ENCODE measurements around the gene SLC15A4.

The SLC15A4 gene

GRCh38 chr12:128786741-128787391 lies 36.9 kb downstream of the SLC15A4 start:
- no peak overlapping the region for H3K27ac ChIP-seq (ENCODE audit: low read depth in 2 of 2, low read length in 2 of 2)
- H3K4me1 ChIP-seq (ENCODE audit: control insufficient read depth in 2 of 2, insufficient read depth in 2 of 2, low read length in 2 of 2): no peaks in the 10 kb centered on the region
- H3K9me3 ChIP-seq (ENCODE audit: control insufficient read depth in 2 of 2, low read length in 2 of 2): no peaks in the 10 kb centered on the region
- no peaks in the 10 kb centered on the region for H3K27me3 ChIP-seq (ENCODE audit: control insufficient read depth in 2 of 2, insufficient read depth in 2 of 2, low read length in 2 of 2)
- H3K4me3 ChIP-seq (ENCODE audit: low read length in 2 of 2): no peak overlapping the region
- peaks cover 4 to 6% of the 10 kb centered on the region in 2 donors for H3K36me3 ChIP-seq (ENCODE audit: control insufficient read depth in 2 of 2, insufficient read depth in 2 of 2, low read length in 2 of 2)
- no peak overlapping the region for H3K9ac ChIP-seq (ENCODE audit: low read depth in 1 of 2, low read length in 2 of 2)

GRCh38 chr12:128784030-128784760 lies 39.6 kb downstream of the SLC15A4 start:
- no peak overlapping the region for H3K27ac ChIP-seq (ENCODE audit: low read depth in 2 of 2, low read length in 2 of 2)
- no peak overlapping the region for H3K9ac ChIP-seq (ENCODE audit: low read depth in 1 of 2, low read length in 2 of 2)
- H3K4me1 ChIP-seq (ENCODE audit: control insufficient read depth in 2 of 2, insufficient read depth in 2 of 2, low read length in 2 of 2): no peaks in the 10 kb centered on the region
- H3K36me3 ChIP-seq (ENCODE audit: control insufficient read depth in 2 of 2, insufficient read depth in 2 of 2, low read length in 2 of 2): no peaks in the 10 kb centered on the region
- H3K9me3 ChIP-seq (ENCODE audit: control insufficient read depth in 2 of 2, low read length in 2 of 2): no peaks in the 10 kb centered on the region
- no peaks in the 10 kb centered on the region for H3K27me3 ChIP-seq (ENCODE audit: control insufficient read depth in 2 of 2, insufficient read depth in 2 of 2, low read length in 2 of 2)
- no peak overlapping the region for H3K4me3 ChIP-seq (ENCODE audit: low read length in 2 of 2)

DNA sequence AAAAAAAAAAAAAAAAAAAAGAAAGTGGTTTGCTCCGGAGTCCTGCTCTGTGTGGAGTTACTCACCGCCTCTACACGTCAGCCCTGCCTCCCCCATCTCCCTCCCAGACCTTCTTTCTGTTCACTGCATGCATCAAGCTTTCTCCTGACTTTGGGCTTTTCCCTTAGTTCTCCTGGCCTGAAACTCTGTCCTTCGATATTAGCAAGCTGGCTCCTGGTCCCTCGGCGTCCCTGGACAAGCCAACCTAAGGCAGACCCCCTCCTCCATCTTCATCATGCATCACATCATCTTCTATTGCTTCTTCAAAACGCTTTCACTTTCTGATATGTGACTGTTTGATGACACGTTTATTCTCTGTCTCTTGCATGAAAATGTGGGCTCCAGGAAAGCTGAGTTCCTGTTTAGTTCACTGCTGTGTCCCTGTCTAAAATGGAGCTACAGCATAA lies 40.6 kb downstream of the SLC15A4 start:
- Histone ChIP-seq H3K36me3 (ENCODE audit: control insufficient read depth in 2 of 2, insufficient read depth in 2 of 2, low read length in 2 of 2) (no peaks in the 10 kb centered on the region), H3K4me3 (ENCODE audit: low read length in 2 of 2) (no peak overlapping the region), H3K9me3 (ENCODE audit: control insufficient read depth in 2 of 2, low read length in 2 of 2) (no peaks in the 10 kb centered on the region), H3K27me3 (ENCODE audit: control insufficient read depth in 2 of 2, insufficient read depth in 2 of 2, low read length in 2 of 2) (no peaks in the 10 kb centered on the region), H3K9ac (ENCODE audit: low read depth in 1 of 2, low read length in 2 of 2) (no peak overlapping the region), H3K4me1 (ENCODE audit: control insufficient read depth in 2 of 2, insufficient read depth in 2 of 2, low read length in 2 of 2) (no peaks in the 10 kb centered on the region), H3K27ac (ENCODE audit: low read depth in 2 of 2, low read length in 2 of 2) (no peak overlapping the region)

DNA sequence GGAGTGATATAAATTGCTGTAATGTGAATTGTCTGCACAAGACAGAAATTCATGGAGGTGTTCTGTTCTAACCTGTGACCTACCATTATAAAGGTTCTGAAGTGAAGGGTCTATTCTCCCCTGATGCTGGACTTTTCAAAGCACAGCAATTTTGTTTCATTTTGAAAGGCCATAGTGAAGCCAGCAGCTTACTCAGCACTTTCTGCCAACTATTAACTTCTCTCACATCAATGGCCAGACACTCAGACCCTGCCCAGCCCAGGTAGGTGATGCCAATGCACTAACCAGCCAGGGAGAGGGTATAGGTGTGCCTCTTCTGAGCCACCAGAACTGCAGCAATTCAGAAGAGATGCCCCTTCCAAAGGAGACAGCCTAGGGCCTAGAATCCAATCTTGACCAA lies 43.9 kb downstream of the SLC15A4 start:
- no peaks in the 10 kb centered on the region for H3K27me3 ChIP-seq (ENCODE audit: control insufficient read depth in 2 of 2, insufficient read depth in 2 of 2, low read length in 2 of 2)
- H3K36me3 ChIP-seq (ENCODE audit: control insufficient read depth in 2 of 2, insufficient read depth in 2 of 2, low read length in 2 of 2): no peaks in the 10 kb centered on the region
- no peaks in the 10 kb centered on the region for H3K4me1 ChIP-seq (ENCODE audit: control insufficient read depth in 2 of 2, insufficient read depth in 2 of 2, low read length in 2 of 2)
- no peaks in the 10 kb centered on the region for H3K9me3 ChIP-seq (ENCODE audit: control insufficient read depth in 2 of 2, low read length in 2 of 2)
- no peak overlapping the region for H3K4me3 ChIP-seq (ENCODE audit: low read length in 2 of 2)
- no peak overlapping the region for H3K27ac ChIP-seq (ENCODE audit: low read depth in 2 of 2, low read length in 2 of 2)
- H3K9ac ChIP-seq (ENCODE audit: low read depth in 1 of 2, low read length in 2 of 2): no peak overlapping the region

GRCh38 chr12:128772249-128772648 lies 51.5 kb downstream of the SLC15A4 start:
- Histone ChIP-seq H3K36me3 (ENCODE audit: control insufficient read depth in 2 of 2, insufficient read depth in 2 of 2, low read length in 2 of 2) (no peaks in the 10 kb centered on the region), H3K9ac (ENCODE audit: low read depth in 1 of 2, low read length in 2 of 2) (no peak overlapping the region), H3K4me1 (ENCODE audit: control insufficient read depth in 2 of 2, insufficient read depth in 2 of 2, low read length in 2 of 2) (no peaks in the 10 kb centered on the region), H3K27ac (ENCODE audit: low read depth in 2 of 2, low read length in 2 of 2) (no peak overlapping the region), H3K27me3 (ENCODE audit: control insufficient read depth in 2 of 2, insufficient read depth in 2 of 2, low read length in 2 of 2) (no peaks in the 10 kb centered on the region), H3K9me3 (ENCODE audit: control insufficient read depth in 2 of 2, low read length in 2 of 2) (no peaks in the 10 kb centered on the region), H3K4me3 (ENCODE audit: low read length in 2 of 2) (no peak overlapping the region)

DNA sequence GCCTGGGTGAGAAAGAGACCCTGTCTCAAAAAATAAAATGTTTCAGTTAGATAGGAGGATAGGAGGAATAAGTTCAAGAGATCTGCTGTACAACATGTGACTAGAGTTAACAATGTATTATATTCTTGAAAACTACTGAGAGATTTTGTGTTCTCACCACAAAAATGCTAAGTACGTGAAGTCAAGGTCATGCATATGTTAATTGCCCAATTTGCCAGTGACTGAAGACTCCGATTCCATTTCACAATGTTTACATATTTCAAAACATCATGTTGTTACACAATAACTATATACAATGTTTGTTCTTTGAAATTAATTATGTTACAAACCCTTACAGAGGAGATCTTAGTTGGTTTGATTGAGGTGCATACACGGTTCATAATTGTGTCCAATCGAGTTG lies 52.1 kb downstream of the SLC15A4 start:
- Histone ChIP-seq H3K9ac (ENCODE audit: low read depth in 1 of 2, low read length in 2 of 2) (no peak overlapping the region), H3K4me1 (ENCODE audit: control insufficient read depth in 2 of 2, insufficient read depth in 2 of 2, low read length in 2 of 2) (no peaks in the 10 kb centered on the region), H3K27ac (ENCODE audit: low read depth in 2 of 2, low read length in 2 of 2) (no peak overlapping the region), H3K36me3 (ENCODE audit: control insufficient read depth in 2 of 2, insufficient read depth in 2 of 2, low read length in 2 of 2) (no peaks in the 10 kb centered on the region), H3K9me3 (ENCODE audit: control insufficient read depth in 2 of 2, low read length in 2 of 2) (no peaks in the 10 kb centered on the region), H3K4me3 (ENCODE audit: low read length in 2 of 2) (no peak overlapping the region), H3K27me3 (ENCODE audit: control insufficient read depth in 2 of 2, insufficient read depth in 2 of 2, low read length in 2 of 2) (no peaks in the 10 kb centered on the region)

GRCh38 chr12:128767518-128767917 lies 56.2 kb downstream of the SLC15A4 start:
- Histone ChIP-seq H3K27me3 (ENCODE audit: control insufficient read depth in 2 of 2, insufficient read depth in 2 of 2, low read length in 2 of 2) (peaks cover 0 to 3% of the 10 kb centered on the region in 2 donors), H3K4me3 (ENCODE audit: low read length in 2 of 2) (no peak overlapping the region)

GRCh38 chr12:128766738-128767501 lies 56.8 kb downstream of the SLC15A4 start:
- H3K4me1 ChIP-seq (ENCODE audit: control insufficient read depth in 2 of 2, insufficient read depth in 2 of 2, low read length in 2 of 2): no peaks in the 10 kb centered on the region
- no peaks in the 10 kb centered on the region for H3K9me3 ChIP-seq (ENCODE audit: control insufficient read depth in 2 of 2, low read length in 2 of 2)
- peaks cover 0 to 3% of the 10 kb centered on the region in 2 donors for H3K27me3 ChIP-seq (ENCODE audit: control insufficient read depth in 2 of 2, insufficient read depth in 2 of 2, low read length in 2 of 2)

More at GRCh38 chr12:128767518-128767917, 56.2 kb downstream of the SLC15A4 start:
- no peaks in the 10 kb centered on the region for H3K4me1 ChIP-seq (ENCODE audit: control insufficient read depth in 2 of 2, insufficient read depth in 2 of 2, low read length in 2 of 2)
- H3K9ac ChIP-seq (ENCODE audit: low read depth in 1 of 2, low read length in 2 of 2): no peak overlapping the region
- no peaks in the 10 kb centered on the region for H3K9me3 ChIP-seq (ENCODE audit: control insufficient read depth in 2 of 2, low read length in 2 of 2)
- no peaks in the 10 kb centered on the region for H3K36me3 ChIP-seq (ENCODE audit: control insufficient read depth in 2 of 2, insufficient read depth in 2 of 2, low read length in 2 of 2)
- no peak overlapping the region for H3K27ac ChIP-seq (ENCODE audit: low read depth in 2 of 2, low read length in 2 of 2)

GRCh38 chr12:128763395-128763794 lies 60.4 kb downstream of the SLC15A4 start:
- H3K27ac ChIP-seq (ENCODE audit: low read depth in 2 of 2, low read length in 2 of 2): no peak overlapping the region
- no peak overlapping the region for H3K9ac ChIP-seq (ENCODE audit: low read depth in 1 of 2, low read length in 2 of 2)
- no peak overlapping the region for H3K4me3 ChIP-seq (ENCODE audit: low read length in 2 of 2)
- peaks cover 0 to 3% of the 10 kb centered on the region in 2 donors for H3K27me3 ChIP-seq (ENCODE audit: control insufficient read depth in 2 of 2, insufficient read depth in 2 of 2, low read length in 2 of 2)
- no peaks in the 10 kb centered on the region for H3K36me3 ChIP-seq (ENCODE audit: control insufficient read depth in 2 of 2, insufficient read depth in 2 of 2, low read length in 2 of 2)
- no peaks in the 10 kb centered on the region for H3K9me3 ChIP-seq (ENCODE audit: control insufficient read depth in 2 of 2, low read length in 2 of 2)
- H3K4me1 ChIP-seq (ENCODE audit: control insufficient read depth in 2 of 2, insufficient read depth in 2 of 2, low read length in 2 of 2): no peaks in the 10 kb centered on the region

More at GRCh38 chr12:128766738-128767501, 56.8 kb downstream of the SLC15A4 start:
- Histone ChIP-seq H3K27ac (ENCODE audit: low read depth in 2 of 2, low read length in 2 of 2) (no peak overlapping the region), H3K4me3 (ENCODE audit: low read length in 2 of 2) (no peak overlapping the region), H3K9ac (ENCODE audit: low read depth in 1 of 2, low read length in 2 of 2) (no peak overlapping the region), H3K36me3 (ENCODE audit: control insufficient read depth in 2 of 2, insufficient read depth in 2 of 2, low read length in 2 of 2) (no peaks in the 10 kb centered on the region)

- no peaks in the 10 kb centered on the region for H3K9me3 ChIP-seq (ENCODE audit: control insufficient read depth in 2 of 2, low read length in 2 of 2)
- H3K27me3 ChIP-seq (ENCODE audit: control insufficient read depth in 2 of 2, insufficient read depth in 2 of 2, low read length in 2 of 2): peaks cover 0 to 3% of the 10 kb centered on the region in 2 donors
- H3K9ac ChIP-seq (ENCODE audit: low read depth in 1 of 2, low read length in 2 of 2): no peak overlapping the region
- H3K27ac ChIP-seq (ENCODE audit: low read depth in 2 of 2, low read length in 2 of 2): no peak overlapping the region
- no peak overlapping the region for H3K4me3 ChIP-seq (ENCODE audit: low read length in 2 of 2)
- no peaks in the 10 kb centered on the region for H3K36me3 ChIP-seq (ENCODE audit: control insufficient read depth in 2 of 2, insufficient read depth in 2 of 2, low read length in 2 of 2)
- H3K4me1 ChIP-seq (ENCODE audit: control insufficient read depth in 2 of 2, insufficient read depth in 2 of 2, low read length in 2 of 2): no peaks in the 10 kb centered on the region
Observed at GRCh38 chr12:128761379-128761790, 62.4 kb downstream of the SLC15A4 start.
